K562 (cell line): ENCODE results near the gene C10orf71. TPM values are rescaled to one million over a fixed set of nuclear protein-coding genes. Genes with fewer than 3 reads are reported as not detected.

ENCODE experiments used
- ATAC-seq: fragments of 200-7000 bp; cut with Tn5 transposase; 3 replicates; pipeline ENCODE4 v1.9.1; 2020; ENCODE audit warnings: moderate library complexity
- BruUV-seq: library from RNA; stranded (reverse); fragments of 400-500 nt; replicated peaks from 2 replicates; lab custom pipeline; 2021; lab: Mats Ljungman, UMichigan
- CTCF ChIA-PET: fragments of 300-600 bp; formaldehyde crosslinking; extraction: SDS; loops from one replicate; lab custom pipeline; 2021; ENCODE audit warnings: low intra/inter-chr PET ratio; lab: Yijun Ruan, JAX
- POLR2A ChIA-PET: fragments of 300-600, 350-650 bp; sonication (Branson Sonifier 250); formaldehyde crosslinking; extraction: SDS; loops from one replicate; lab custom pipeline; 2021; ENCODE audit warnings: antibody characterized with exemption, inconsistent platforms; lab: Yijun Ruan, JAX
- DNase-seq, 4 experiments: peaks; one replicate each; pipeline versions ENCODE4 v3.0.0 to v3.0.0-alpha.2; 2011 to 2018; ENCODE audit warnings: low spot score in 3 of 4, mixed read lengths in 3 of 4; ENCODE audit errors: extremely low read depth in 1 of 4
- FAIRE-seq: peaks from 2 replicates; lab custom pipeline; 2011; peaks lifted over from hg19 to GRCh38; lab: Jason Lieb, UNC
- H2AFZ ChIP-seq: 2 replicates; pipeline ENCODE4 v1.6.0; 2011; ENCODE audit warnings: low read depth, low read length, control low read depth, inconsistent platforms
- H3K27ac ChIP-seq: fragments of 200-600 bp; 3 replicates; pipeline ENCODE4 v1.8.0; 2011; ENCODE audit warnings: low read depth, mild to moderate bottlenecking, control low read depth, inconsistent platforms, low read length, moderate library complexity, mixed read lengths; ENCODE audit errors: extremely low read depth
- H3K27me3 ChIP-seq, 2 experiments: fragments of 300-600 bp in 1 of 2; 2 replicates in 1 of 2; 3 replicates in 1 of 2; pipeline versions ENCODE4 v1.6.0 to v1.8.0; 2011; ENCODE audit warnings: inconsistent platforms in 2 of 2, low read length in 2 of 2, mild to moderate bottlenecking in 1 of 2, mixed read lengths in 1 of 2, moderate library complexity in 1 of 2; ENCODE audit not compliant: control insufficient read depth in 2 of 2, insufficient read depth in 2 of 2
- H3K36me3 ChIP-seq: fragments of 300-600 bp; 3 replicates; pipeline ENCODE4 v1.8.0; 2011; ENCODE audit warnings: mild to moderate bottlenecking, low read length, inconsistent platforms; ENCODE audit not compliant: control insufficient read depth, insufficient read depth
- H3K4me1 ChIP-seq, 2 experiments: fragments of 200-600 bp in 1 of 2; replicated peaks in 1 of 2; 2 replicates in 1 of 2; 3 replicates in 1 of 2; pipeline versions ENCODE4 v1.5.1 to v1.8.0; 2011; ENCODE audit warnings: inconsistent platforms in 2 of 2, low read length in 2 of 2, mild to moderate bottlenecking in 1 of 2, mixed read lengths in 1 of 2, moderate library complexity in 1 of 2; ENCODE audit not compliant: control insufficient read depth in 2 of 2, insufficient read depth in 2 of 2
- H3K4me2 ChIP-seq: 2 replicates; pipeline ENCODE4 v1.6.1; 2011; ENCODE audit warnings: low read length, control low read depth, inconsistent platforms, mixed read lengths; ENCODE audit not compliant: insufficient read depth
- H3K4me3 ChIP-seq: fragments of 200-600 bp; sonication (generic), shearing (Covaris generic); 2 replicates; pipeline ENCODE4 v1.5.1; 2016; ENCODE audit warnings: control low read depth, inconsistent platforms
- H3K79me2 ChIP-seq: fragments of 200-600 bp; 3 replicates; pipeline ENCODE4 v1.8.0; 2011; ENCODE audit warnings: low read length, inconsistent platforms; ENCODE audit not compliant: control insufficient read depth, insufficient read depth
- H3K9ac ChIP-seq, 2 experiments: 2 replicates each; pipeline versions ENCODE4 v1.6.0 to v1.6.1; 2011; ENCODE audit warnings: low read depth in 2 of 2, low read length in 2 of 2, control low read depth in 1 of 2, inconsistent platforms in 1 of 2, mild to moderate bottlenecking in 1 of 2, mixed read lengths in 1 of 2; ENCODE audit not compliant: insufficient read depth in 1 of 2
- H3K9me1 ChIP-seq: one replicate; pipeline ENCODE4 v1.6.0; 2011; ENCODE audit warnings: inconsistent platforms, mild to moderate bottlenecking, low read length, moderate library complexity; ENCODE audit not compliant: control insufficient read depth, insufficient read depth
- H3K9me3 ChIP-seq: replicated peaks from 2 replicates; pipeline ENCODE4 v1.5.1; 2011; ENCODE audit warnings: low read depth, low read length, inconsistent platforms; ENCODE audit not compliant: control insufficient read depth, insufficient read depth
- H4K20me1 ChIP-seq: replicated peaks from 2 replicates; pipeline ENCODE4 v1.6.1; 2011; ENCODE audit warnings: low read length, inconsistent platforms, mixed read lengths; ENCODE audit not compliant: control insufficient read depth, insufficient read depth
- BRF1 ChIP-seq: IDR thresholded peaks from 3 replicates; pipeline ENCODE4 v1.6.1; 2011; ENCODE audit warnings: borderline replicate concordance, mild to moderate bottlenecking; ENCODE audit not compliant: insufficient read length; ENCODE audit errors: extremely low read depth
- SIX5 ChIP-seq, 2 experiments: IDR thresholded peaks; 2 replicates each; pipeline ENCODE4 v1.6.1; 2011; ENCODE audit warnings: low read length in 2 of 2, borderline replicate concordance in 1 of 2, low read depth in 1 of 2, mild to moderate bottlenecking in 1 of 2, moderate library complexity in 1 of 2; ENCODE audit not compliant: insufficient read depth in 1 of 2
- ZNF311 ChIP-seq: fragments of 250-450 bp; sonication (Bioruptor Pico); IDR thresholded peaks from 2 replicates; pipeline ENCODE4 v1.4.0; 2020; ENCODE audit warnings: mild to moderate bottlenecking, moderate library complexity
- WGBS: fragments of 100-300 bp; shearing (Covaris generic); methylation state at CpG from one replicate; pipeline ENCODE4 v1.1.6; 2016; ENCODE audit warnings: low coverage, mixed read lengths; ENCODE audit not compliant: insufficient coverage; ENCODE audit errors: missing lambda C conversion rate; 5-methylcytosine and 5-hydroxymethylcytosine counted together
- in situ Hi-C: fragments of 300-500 bp; cut with MboI; formaldehyde crosslinking; loops from 4 replicates; pipeline ENCODE4 v1.15.0; 2018; ENCODE audit warnings: inconsistent platforms, mixed read lengths
- intact Hi-C: fragments of 100-400 bp; cut with micrococcal nuclease; formaldehyde crosslinking; loops from 2 replicates; pipeline ENCODE4 v1.14.2; 2022
- polyA plus RNA-seq, 8 experiments: library from polyadenylated mRNA; depleted of rRNA in 4 of 8; stranded (reverse) in 5 of 8; unstranded in 3 of 8; fragments of >200 nt; fragmentation: Nextera tagmentation in 2 of 8; fragmentation: Illumina TruSeq in 1 of 8; extraction: Ambion mirVana in 2 of 8; extraction: Trizol in 1 of 8; gene quantifications; 2 replicates each; pipeline versions ENCODE4 v1.2.1 to v1.2.3, GENCODE V29; 2011 to 2014; ENCODE audit warnings: inconsistent platforms in 1 of 8, missing spikeins in 1 of 8
- total RNA-seq, 7 experiments: library from RNA; depleted of rRNA in 6 of 7; stranded (reverse); fragments of >200 nt in 6 of 7; fragmentation: Illumina TruSeq in 2 of 7; extraction: Trizol in 2 of 7; gene quantifications; 2 replicates each; pipeline versions ENCODE4 v1.2.1 to v1.2.3, GENCODE V29; 2011 to 2021; ENCODE audit warnings: low replicate concordance in 1 of 7
- TF ChIP-seq, protein P1 (sequence below): sonication (generic); formaldehyde crosslinking; IDR thresholded peaks from 2 replicates; pipeline ENCODE4 v1.4.0; 2020; ENCODE audit warnings: mild to moderate bottlenecking, missing genetic modification reagents

C10orf71 gene
- total and polyA plus RNA-seq, 9 of the 15 experiments (the other 6 are each of a cell fraction or from before 2014, with no cell fraction given), result 0.06 to 4.5 (median 1.3) TPM

DNA sequence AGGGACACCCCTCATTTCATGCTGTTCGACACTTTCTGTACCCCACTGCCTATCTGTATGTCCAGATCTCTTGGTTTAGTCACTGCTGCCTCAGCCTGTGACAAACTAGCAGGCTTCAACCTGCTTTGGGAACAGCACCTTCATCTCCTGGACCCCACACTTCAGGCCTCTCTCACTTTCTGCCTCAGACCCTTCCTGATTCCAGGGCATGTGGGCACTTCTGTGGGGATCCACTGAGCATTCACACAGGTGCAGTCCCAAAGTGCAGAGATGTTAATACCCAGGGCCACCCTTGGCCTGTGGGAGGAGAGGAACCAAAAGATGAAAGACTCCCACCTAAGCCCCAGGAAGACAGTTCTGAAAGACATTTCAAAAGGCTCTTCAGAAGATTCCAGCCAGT is 29.4 kb upstream of the C10orf71 start (continued):
- no peak for TF ChIP-seq BRF1
- TF ChIP-seq, protein P1, sequence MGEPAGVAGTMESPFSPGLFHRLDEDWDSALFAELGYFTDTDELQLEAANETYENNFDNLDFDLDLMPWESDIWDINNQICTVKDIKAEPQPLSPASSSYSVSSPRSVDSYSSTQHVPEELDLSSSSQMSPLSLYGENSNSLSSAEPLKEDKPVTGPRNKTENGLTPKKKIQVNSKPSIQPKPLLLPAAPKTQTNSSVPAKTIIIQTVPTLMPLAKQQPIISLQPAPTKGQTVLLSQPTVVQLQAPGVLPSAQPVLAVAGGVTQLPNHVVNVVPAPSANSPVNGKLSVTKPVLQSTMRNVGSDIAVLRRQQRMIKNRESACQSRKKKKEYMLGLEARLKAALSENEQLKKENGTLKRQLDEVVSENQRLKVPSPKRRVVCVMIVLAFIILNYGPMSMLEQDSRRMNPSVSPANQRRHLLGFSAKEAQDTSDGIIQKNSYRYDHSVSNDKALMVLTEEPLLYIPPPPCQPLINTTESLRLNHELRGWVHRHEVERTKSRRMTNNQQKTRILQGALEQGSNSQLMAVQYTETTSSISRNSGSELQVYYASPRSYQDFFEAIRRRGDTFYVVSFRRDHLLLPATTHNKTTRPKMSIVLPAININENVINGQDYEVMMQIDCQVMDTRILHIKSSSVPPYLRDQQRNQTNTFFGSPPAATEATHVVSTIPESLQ (CRISPR knock-in tag), result no peak

DNA sequence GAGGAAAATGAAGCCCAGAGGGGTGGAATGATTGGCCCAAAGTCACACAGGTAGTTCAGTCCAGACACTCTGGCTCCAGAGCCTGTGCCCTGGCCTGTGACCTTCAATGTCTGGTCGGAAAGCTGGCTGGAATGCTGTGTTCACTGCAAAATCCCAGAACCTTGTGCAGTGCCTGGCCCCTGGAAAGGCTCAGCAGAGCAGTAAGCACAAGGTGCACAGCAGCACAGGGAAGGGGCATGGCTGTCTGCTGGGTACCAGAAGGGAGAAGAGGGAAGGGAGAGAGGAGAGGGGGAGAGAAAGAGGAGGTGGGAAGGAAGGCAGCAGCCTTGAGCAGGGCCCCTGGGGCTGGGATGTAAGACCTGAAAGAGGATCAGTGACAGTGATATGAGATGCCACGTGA is 28.4 kb upstream of the C10orf71 start:
- peaks cover 5% of the 10 kb centered on the region; the same call in 1 of the 2 replicates for H3K9me3 ChIP-seq
- no peak overlapping the region for H3K4me2 ChIP-seq
- CTCF ChIA-PET, result no interaction called here
- TF ChIP-seq SIX5 (IDR thresholded peaks at IDR 0.05; ENCODE audit: borderline replicate concordance in 1 of 2, insufficient read depth in 1 of 2, low read depth in 1 of 2, low read length in 2 of 2) (no peak), ZNF311 (CRISPR knock-in tag) (no peak)
- no TSS peak for BruUV-seq
- POLR2A ChIA-PET, result interaction anchor here (0.6 to 1.8 kb wide), 3 partner anchors 28 to 257 kb away, joined by 3 to 7 read pairs (median 3); partner anchors contain the start of gene C10orf71
- no peak overlapping the region for H3K9ac ChIP-seq
- ATAC-seq (no peak), DNase-seq (no peak), FAIRE-seq (no peak)
- H3K4me1 ChIP-seq, result peaks cover 2 to 8% of the 10 kb centered on the region in 2 experiments; a peak in 2 of 5 replicates
- H3K4me3 ChIP-seq, result no peak overlapping the region
- no peaks in the 10 kb centered on the region for H4K20me1 ChIP-seq
- H2AFZ ChIP-seq, result no peak overlapping the region
- in situ Hi-C loops, result no loop called here
- no peaks in the 10 kb centered on the region for H3K9me1 ChIP-seq
- no peaks in the 10 kb centered on the region for H3K79me2 ChIP-seq
- H3K27me3 ChIP-seq, result no peaks in the 10 kb centered on the region
- WGBS, result 9% methylated on average over 2 of the region's 2 CpGs
- no peaks in the 10 kb centered on the region for H3K36me3 ChIP-seq
- no peak overlapping the region for H3K27ac ChIP-seq
- intact Hi-C loops, result no loop called here
